Putamen (tissue), 1 donor: ENCODE results near the gene CBR1.

ENCODE experiments used
- DNase-seq: peaks from one replicate; pipeline ENCODE4 v3.0.0-alpha.2; 2016; ENCODE audit warnings: low spot score

The CBR1 gene

DNA sequence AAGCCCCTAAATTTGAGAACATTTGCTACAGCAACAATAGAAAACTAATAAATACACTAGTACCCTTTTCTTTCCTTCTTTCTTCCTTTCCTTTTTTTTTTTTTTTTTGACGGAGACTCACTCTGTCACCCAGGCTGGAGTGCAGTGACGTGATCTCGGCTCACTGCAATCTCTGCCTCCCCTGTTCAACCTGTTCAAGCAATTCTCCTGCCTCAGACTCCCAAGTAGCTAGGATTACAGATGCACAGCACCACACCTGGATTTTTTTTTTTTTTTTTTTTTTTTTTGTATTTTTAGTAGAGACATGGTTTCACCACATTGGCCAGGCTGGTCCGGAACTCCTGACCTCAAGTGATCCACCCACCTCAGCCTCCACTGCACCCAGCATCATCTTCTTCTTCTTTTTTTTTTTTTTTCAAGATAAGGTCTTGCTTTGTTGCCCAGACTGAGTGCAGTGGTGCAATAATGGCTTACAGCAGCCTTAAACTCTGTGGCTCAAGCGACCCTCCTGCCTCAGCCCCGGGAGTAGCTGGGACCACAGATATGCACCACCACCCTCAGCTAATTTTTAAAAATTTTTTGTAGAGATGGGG is 45.4 kb downstream of the CBR1 start:
- no peak for DNase-seq

DNA sequence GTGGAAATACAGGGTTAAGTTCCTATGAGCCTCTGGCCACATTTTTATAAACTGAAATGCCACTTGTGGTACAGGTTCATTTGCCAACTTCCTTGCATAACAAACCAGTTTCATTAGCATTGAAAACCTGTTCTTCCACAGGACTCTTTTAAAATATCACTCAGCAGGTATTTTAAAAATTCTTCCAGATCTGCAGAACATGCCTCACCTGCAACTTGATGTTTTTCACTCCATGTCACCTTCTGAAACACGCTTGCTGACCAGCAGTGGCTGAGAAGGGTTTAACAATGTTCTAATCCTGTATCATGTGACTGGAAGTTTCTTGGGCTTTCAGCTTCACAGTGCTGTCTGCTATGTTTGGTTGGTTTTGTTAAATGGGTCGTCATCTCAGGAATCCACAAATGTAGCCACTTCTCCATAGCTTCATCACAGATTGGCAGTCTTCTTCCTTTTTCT is 47.5 kb downstream of the CBR1 start:
- no peak for DNase-seq

DNA sequence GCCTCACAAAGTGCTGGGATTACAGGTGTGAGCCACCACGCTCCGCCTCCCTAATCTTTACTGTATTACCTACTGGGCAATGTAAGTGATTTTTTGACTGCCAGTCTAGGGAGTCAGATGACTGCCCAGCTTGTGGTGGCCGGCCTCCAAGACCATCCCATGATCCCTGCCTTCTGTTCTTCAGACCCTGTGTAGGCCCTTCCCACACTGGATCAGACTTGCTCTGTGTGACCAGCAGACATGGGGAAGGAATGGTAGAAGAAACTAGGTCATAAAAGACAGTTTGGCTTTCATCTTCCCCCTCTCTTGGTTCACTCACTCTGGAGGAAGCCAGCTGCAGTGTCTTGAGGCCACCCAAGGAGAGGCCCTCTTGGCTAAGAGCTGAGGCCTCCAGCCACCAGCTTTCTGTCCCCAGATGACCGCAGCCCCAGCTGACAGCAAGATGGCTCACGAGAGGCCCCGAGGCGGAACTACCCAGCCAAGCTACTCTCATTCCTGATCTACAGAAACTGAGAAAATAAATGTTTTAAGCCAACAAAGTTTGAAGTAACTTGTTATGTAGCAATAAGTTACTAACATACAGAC is 50.6 kb downstream of the CBR1 start:
- DNase-seq: no peak
